Naive thymus-derived CD4-positive, alpha-beta T cell (primary cell): ENCODE data around the gene OR2A14. TPM values are rescaled to one million over a fixed set of nuclear protein-coding genes. Genes with fewer than 3 reads are reported as not detected.

Experiments
- ATAC-seq: fragments of 150-1000 bp; cut with Tn5 transposase; 2 replicates; pipeline ENCODE4 v1.10.0; 2021; ENCODE audit warnings: mild to moderate bottlenecking, moderate library complexity
- CTCF ChIA-PET: fragments of 350-600 bp; sonication (Branson Sonifier 250); formaldehyde crosslinking; loops from one replicate; lab custom pipeline; 2021; ENCODE audit warnings: antibody characterized with exemption; lab: Charles Lee
- POLR2A ChIA-PET: fragments of 350-600 bp; sonication (Branson Sonifier 250); formaldehyde crosslinking; loops from one replicate; lab custom pipeline; 2021; ENCODE audit warnings: antibody characterized with exemption, inconsistent platforms; lab: Charles Lee
- DNase-seq, 9 donors: peaks; one replicate each; pipeline versions ENCODE4 v3.0.0 to v3.0.0-alpha.2; 2020 to 2022; ENCODE audit warnings: mixed read lengths in 1 of 9
- H3K27ac ChIP-seq: one replicate; pipeline ENCODE4 v1.7.0; 2013; ENCODE audit warnings: mild to moderate bottlenecking, low read depth, low read length, moderate library complexity
- H3K27me3 ChIP-seq, 2 donors: one replicate each; pipeline ENCODE4 v1.7.0; 2013; ENCODE audit warnings: low read length in 2 of 2, mild to moderate bottlenecking in 2 of 2, moderate library complexity in 2 of 2; ENCODE audit not compliant: control insufficient read depth in 2 of 2, insufficient read depth in 2 of 2
- H3K36me3 ChIP-seq, 3 experiments: 1 replicate in 2 of 3; 2 replicates in 1 of 3; pipeline ENCODE4 v1.7.0; 2013; ENCODE audit warnings: low read length in 3 of 3, mild to moderate bottlenecking in 3 of 3, moderate library complexity in 1 of 3; ENCODE audit not compliant: insufficient read depth in 3 of 3, control insufficient read depth in 2 of 3
- H3K4me1 ChIP-seq, 2 donors: one replicate each; pipeline ENCODE4 v1.7.0; 2013; ENCODE audit warnings: low read length in 2 of 2, mild to moderate bottlenecking in 2 of 2, moderate library complexity in 1 of 2; ENCODE audit not compliant: control insufficient read depth in 2 of 2, insufficient read depth in 2 of 2
- H3K4me3 ChIP-seq: 2 replicates; pipeline ENCODE4 v1.7.0; 2013; ENCODE audit warnings: mild to moderate bottlenecking, low read length
- H3K9me3 ChIP-seq, 3 experiments: 1 replicate in 2 of 3; 2 replicates in 1 of 3; pipeline ENCODE4 v1.7.0; 2013; ENCODE audit warnings: low read length in 3 of 3; ENCODE audit not compliant: control insufficient read depth in 2 of 3
- H3K27ac Mint-ChIP-seq, 9 donors: one replicate each; pipeline ENCODE4 v1.8.0; 2020 to 2022; ENCODE audit warnings: mixed read lengths in 9 of 9, mild to moderate bottlenecking in 8 of 9, moderate library complexity in 5 of 9, inconsistent platforms in 2 of 9
- H3K27me3 Mint-ChIP-seq, 5 donors: one replicate each; pipeline ENCODE4 v1.8.0; 2021 to 2022; ENCODE audit warnings: mixed read lengths in 5 of 5, mild to moderate bottlenecking in 1 of 5
- H3K36me3 Mint-ChIP-seq, 5 donors: one replicate each; pipeline ENCODE4 v1.8.0; 2020 to 2022; ENCODE audit warnings: mixed read lengths in 5 of 5, mild to moderate bottlenecking in 3 of 5, inconsistent platforms in 1 of 5
- H3K4me1 Mint-ChIP-seq, 7 donors: one replicate each; pipeline ENCODE4 v1.8.0; 2020 to 2022; ENCODE audit warnings: mixed read lengths in 7 of 7, mild to moderate bottlenecking in 3 of 7, inconsistent platforms in 1 of 7
- H3K4me3 Mint-ChIP-seq, 10 donors: one replicate each; pipeline ENCODE4 v1.8.0; 2020 to 2022; ENCODE audit warnings: mild to moderate bottlenecking in 10 of 10, mixed read lengths in 10 of 10, moderate library complexity in 6 of 10, inconsistent platforms in 2 of 10
- H3K9me3 Mint-ChIP-seq, 11 donors: one replicate each; pipeline ENCODE4 v1.8.0; 2020 to 2022; ENCODE audit warnings: mixed read lengths in 11 of 11, mild to moderate bottlenecking in 4 of 11, inconsistent platforms in 1 of 11, moderate library complexity in 1 of 11
- intact Hi-C, 2 donors: fragments of 100-400 bp; cut with micrococcal nuclease; formaldehyde crosslinking; loops; one replicate each; pipeline ENCODE4 v1.15.1; 2023
- polyA plus RNA-seq, 2 donors: library from polyadenylated mRNA; unstranded; fragments of 300-500 nt; fragmentation: Illumina TruSeq; gene quantifications; one replicate each; pipeline ENCODE4 v1.2.3, GENCODE V29; 2021
- total RNA-seq, 6 experiments: library from RNA in 5 of 6; stranded (reverse) in 5 of 6; gene quantifications; 1 replicate in 5 of 6; 2 replicates in 1 of 6; pipeline ENCODE4 v1.2.3 and lab custom pipeline; 2021 to 2026

The OR2A14 gene
- total RNA-seq (not detected), polyA plus RNA-seq (not detected), total RNA-seq (lab: John Stamatoyannopoulos, UW) (not detected)

DNA sequence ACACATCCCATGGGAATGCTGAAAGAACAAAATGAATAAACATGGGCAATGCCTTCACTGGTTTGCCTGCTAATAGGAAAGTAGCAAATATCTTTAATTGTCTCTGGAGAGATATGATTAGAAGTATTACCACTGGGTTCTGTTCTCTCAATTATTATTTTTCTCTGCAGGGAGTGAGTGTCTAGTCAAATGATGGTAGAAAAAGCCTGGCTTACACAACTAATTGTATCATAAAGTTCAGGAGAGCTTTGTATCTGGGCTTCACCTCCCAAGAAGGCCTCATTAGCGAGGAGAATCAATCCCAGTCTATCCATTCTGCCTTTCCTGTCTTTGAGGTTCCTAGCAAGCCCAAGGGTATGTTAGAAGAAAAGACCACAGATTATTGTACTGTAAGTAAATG is at the start of gene OR2A14:
Gene OR2A14 (plus strand): TSS at position 301 of the 400 bp plus-strand sequence. CDS start 5,937 bp downstream, outside the sequence.
- Histone ChIP-seq H3K36me3 (no peaks in the 10 kb centered on the region), H3K4me1 (no peaks in the 10 kb centered on the region), H3K27me3 (no peaks in the 10 kb centered on the region), H3K27ac (no peak within 1 kb of the TSS), H3K9me3 (no peaks in the 10 kb centered on the region), H3K4me3 (no peak within 1 kb of the TSS)
- intact Hi-C loops = no loop called here
- DNase-seq = no peak
- Mint-ChIP-seq H3K36me3 (no peaks in the 10 kb centered on the region), H3K27ac (peak within 1 kb of the TSS in 1 of 9 donors; percentile 16), H3K4me3 (no peak within 1 kb of the TSS), H3K9me3 (peaks cover 0 to 4% (median 0%) of the 10 kb centered on the region in 11 donors), H3K27me3 (peaks cover 0 to 2% (median 0%) of the 10 kb centered on the region in 5 donors), H3K4me1 (no peaks in the 10 kb centered on the region)
- ChIA-PET POLR2A (no interaction called here), CTCF (no interaction called here)
- ATAC-seq = no peak

DNA sequence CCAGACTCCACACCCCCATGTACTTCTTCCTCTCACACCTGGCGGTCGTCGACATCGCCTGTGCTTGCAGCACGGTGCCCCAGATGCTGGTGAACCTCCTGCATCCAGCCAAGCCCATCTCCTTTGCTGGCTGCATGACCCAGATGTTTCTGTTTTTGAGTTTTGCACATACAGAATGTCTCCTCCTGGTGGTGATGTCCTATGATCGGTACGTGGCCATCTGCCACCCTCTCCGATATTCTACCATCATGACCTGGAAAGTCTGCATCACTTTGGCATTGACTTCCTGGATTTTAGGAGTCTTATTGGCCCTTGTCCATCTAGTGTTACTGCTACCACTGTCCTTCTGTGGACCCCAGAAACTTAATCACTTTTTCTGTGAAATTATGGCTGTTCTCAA is 48.6 kb upstream of the OR2A14 start:
- Mint-ChIP-seq H3K9me3 (peaks cover 0 to 4% (median 0%) of the 10 kb centered on the region in 11 donors), H3K27ac (peak overlapping the region in 1 of 9 donors; percentile 39), H3K36me3 (no peaks in the 10 kb centered on the region), H3K4me1 (no peaks in the 10 kb centered on the region), H3K4me3 (no peak overlapping the region), H3K27me3 (peaks cover 0 to 17% (median 5%) of the 10 kb centered on the region in 5 donors)
- Histone ChIP-seq H3K4me1 (no peaks in the 10 kb centered on the region), H3K27ac (no peak overlapping the region), H3K9me3 (no peaks in the 10 kb centered on the region), H3K27me3 (no peaks in the 10 kb centered on the region), H3K4me3 (no peak overlapping the region), H3K36me3 (no peaks in the 10 kb centered on the region)
- DNase-seq = no peak
- no peak for ATAC-seq
- CTCF ChIA-PET = no interaction called here
- POLR2A ChIA-PET = no interaction called here
- intact Hi-C loops = no loop called here

GRCh38 chr7:144085978-144086377 is 37.0 kb upstream of the OR2A14 start, which contains the start of gene OR2A12:
Gene OR2A12 (plus strand): TSS chr7:144086278. CDS start chr7:144095108, 8,830 bp downstream.
- Histone ChIP-seq H3K4me1 (no peaks in the 10 kb centered on the region), H3K36me3 (no peaks in the 10 kb centered on the region), H3K27ac (no peak within 1 kb of the TSS), H3K4me3 (no peak within 1 kb of the TSS), H3K27me3 (no peaks in the 10 kb centered on the region), H3K9me3 (no peaks in the 10 kb centered on the region)
- DNase-seq = no peak
- H3K27ac Mint-ChIP-seq = no peak within 1 kb of the TSS
- ChIA-PET POLR2A (no interaction called here), CTCF (no interaction called here)
- H3K9me3 Mint-ChIP-seq = peaks cover 0 to 11% (median 4%) of the 10 kb centered on the region in 11 donors
- peaks cover 0 to 13% (median 2%) of the 10 kb centered on the region in 5 donors for H3K27me3 Mint-ChIP-seq
- H3K36me3 Mint-ChIP-seq = peaks cover 0 to 4% (median 0%) of the 10 kb centered on the region in 5 donors
- intact Hi-C loops = no loop called here
- H3K4me1 Mint-ChIP-seq = no peaks in the 10 kb centered on the region
- ATAC-seq = no peak
- no peak within 1 kb of the TSS for H3K4me3 Mint-ChIP-seq

DNA sequence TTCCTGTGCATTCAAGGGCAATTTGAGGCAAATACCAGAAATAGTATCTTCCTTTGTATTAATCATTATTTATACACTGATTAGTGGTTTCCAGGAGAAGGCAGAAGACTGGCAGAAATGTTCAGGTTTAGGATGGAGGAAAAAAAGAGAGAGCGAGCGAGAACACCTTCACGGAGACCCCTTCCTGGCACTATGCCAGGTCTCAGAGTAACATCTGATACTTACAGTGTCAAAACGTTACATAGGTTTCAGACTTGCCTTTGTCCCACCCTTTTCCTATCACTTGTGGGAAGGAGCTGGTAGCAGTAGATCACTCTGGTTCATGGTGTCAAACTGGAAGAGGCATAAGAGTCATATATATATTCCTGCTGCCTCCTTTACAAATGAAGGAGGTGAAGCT is 36.2 kb upstream of the OR2A14 start:
- no peaks in the 10 kb centered on the region for H3K36me3 ChIP-seq
- ChIA-PET CTCF (no interaction called here), POLR2A (no interaction called here)
- H3K4me3 ChIP-seq = no peak overlapping the region
- Mint-ChIP-seq H3K27ac (no peak overlapping the region), H3K4me3 (no peak overlapping the region), H3K36me3 (no peaks in the 10 kb centered on the region), H3K4me1 (no peaks in the 10 kb centered on the region), H3K9me3 (peaks cover 0 to 9% (median 4%) of the 10 kb centered on the region in 11 donors), H3K27me3 (peaks cover 0 to 17% (median 0%) of the 10 kb centered on the region in 5 donors)
- H3K27ac ChIP-seq = no peak overlapping the region
- no peak for ATAC-seq
- H3K27me3 ChIP-seq = no peaks in the 10 kb centered on the region
- no peaks in the 10 kb centered on the region for H3K4me1 ChIP-seq
- no peaks in the 10 kb centered on the region for H3K9me3 ChIP-seq
- intact Hi-C loops = no loop called here
- no peak for DNase-seq

DNA sequence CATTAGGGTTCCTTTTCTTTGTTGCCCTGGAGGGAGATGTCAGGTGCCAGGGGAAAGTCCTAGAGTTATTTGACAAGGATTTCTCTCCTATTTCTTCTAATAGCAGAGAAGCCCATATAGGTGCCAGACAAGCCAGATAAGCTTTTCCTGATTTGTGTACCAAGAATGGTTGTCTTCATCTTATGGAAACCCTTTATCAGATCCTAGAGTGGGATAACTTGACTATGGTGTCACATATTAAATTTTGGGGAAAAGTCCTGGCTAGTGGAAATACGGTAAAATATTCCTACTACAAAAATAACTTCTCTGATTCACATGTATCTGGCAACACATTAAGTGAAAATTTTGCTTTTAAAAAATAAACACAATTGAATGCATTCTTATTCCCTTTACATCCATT is 35.7 kb upstream of the OR2A14 start:
- ChIA-PET POLR2A (no interaction called here), CTCF (no interaction called here)
- no peaks in the 10 kb centered on the region for H3K36me3 ChIP-seq
- no peaks in the 10 kb centered on the region for H3K27me3 ChIP-seq
- no peak overlapping the region for H3K27ac ChIP-seq
- H3K9me3 ChIP-seq = no peaks in the 10 kb centered on the region
- intact Hi-C loops = no loop called here
- no peaks in the 10 kb centered on the region for H3K4me1 ChIP-seq
- Mint-ChIP-seq H3K4me1 (no peaks in the 10 kb centered on the region), H3K9me3 (peaks cover 0 to 9% (median 4%) of the 10 kb centered on the region in 11 donors), H3K27me3 (peaks cover 0 to 12% (median 0%) of the 10 kb centered on the region in 5 donors), H3K27ac (no peak overlapping the region), H3K4me3 (no peak overlapping the region), H3K36me3 (no peaks in the 10 kb centered on the region)
- H3K4me3 ChIP-seq = no peak overlapping the region
- ATAC-seq (no peak), DNase-seq (no peak)

DNA sequence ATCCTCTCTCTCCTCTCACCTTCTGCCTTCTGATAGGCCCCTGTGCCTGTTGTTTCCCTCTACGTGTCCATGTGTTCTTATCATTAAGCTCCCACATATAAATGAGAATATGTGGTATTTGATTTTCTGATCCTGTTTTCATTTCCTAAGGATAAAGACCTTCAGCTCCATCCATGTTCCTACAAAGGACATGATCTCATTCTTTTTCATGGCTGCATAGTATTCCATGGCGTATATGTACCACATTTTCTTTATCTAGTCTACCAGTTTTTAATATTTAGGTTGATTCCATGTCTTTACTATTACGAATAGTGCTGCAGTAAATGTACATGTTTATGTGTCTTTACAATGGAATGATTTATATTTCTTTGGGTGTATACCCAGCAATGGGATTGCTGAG is 32.3 kb upstream of the OR2A14 start:
- H3K4me3 Mint-ChIP-seq = no peak overlapping the region
- H3K27me3 Mint-ChIP-seq = peaks cover 0 to 23% (median 0%) of the 10 kb centered on the region in 5 donors
- ChIA-PET POLR2A (no interaction called here), CTCF (no interaction called here)
- H3K9me3 ChIP-seq = no peaks in the 10 kb centered on the region
- H3K4me1 Mint-ChIP-seq = no peaks in the 10 kb centered on the region
- no peak overlapping the region for H3K4me3 ChIP-seq
- H3K36me3 Mint-ChIP-seq = no peaks in the 10 kb centered on the region
- ATAC-seq (no peak), DNase-seq (no peak)
- intact Hi-C loops = no loop called here
- peaks cover 0 to 19% (median 4%) of the 10 kb centered on the region in 11 donors for H3K9me3 Mint-ChIP-seq
- no peak overlapping the region for H3K27ac Mint-ChIP-seq
- H3K4me1 ChIP-seq = no peaks in the 10 kb centered on the region
- no peaks in the 10 kb centered on the region for H3K36me3 ChIP-seq
- no peaks in the 10 kb centered on the region for H3K27me3 ChIP-seq
- H3K27ac ChIP-seq = no peak overlapping the region

- peaks cover 0 to 18% (median 8%) of the 10 kb centered on the region in 5 donors for H3K27me3 Mint-ChIP-seq
- peak overlapping the region in 1 of 9 donors; percentile 54 for H3K27ac Mint-ChIP-seq
- peaks cover 0 to 42% (median 32%) of the 10 kb centered on the region in 7 donors for H3K4me1 Mint-ChIP-seq
- DNase-seq (no peak), ATAC-seq (no peak)
- H3K4me3 Mint-ChIP-seq = no peak overlapping the region
- intact Hi-C loops = no loop called here
- Histone ChIP-seq H3K36me3 (no peaks in the 10 kb centered on the region), H3K9me3 (no peaks in the 10 kb centered on the region), H3K4me3 (no peak overlapping the region), H3K27ac (no peak overlapping the region), H3K4me1 (peaks cover 0 to 6% of the 10 kb centered on the region in 2 donors), H3K27me3 (no peaks in the 10 kb centered on the region)
- POLR2A ChIA-PET = no interaction called here
- H3K36me3 Mint-ChIP-seq = no peaks in the 10 kb centered on the region
- peaks cover 0 to 5% (median 0%) of the 10 kb centered on the region in 11 donors for H3K9me3 Mint-ChIP-seq
- CTCF ChIA-PET = no interaction called here
These were observed 24.2 kb upstream of the OR2A14 start for GRCh38 chr7:144098776-144099175.
